ENCODE measurements around the gene TMPRSS11D.

- TF ChIP-seq, protein P1, sequence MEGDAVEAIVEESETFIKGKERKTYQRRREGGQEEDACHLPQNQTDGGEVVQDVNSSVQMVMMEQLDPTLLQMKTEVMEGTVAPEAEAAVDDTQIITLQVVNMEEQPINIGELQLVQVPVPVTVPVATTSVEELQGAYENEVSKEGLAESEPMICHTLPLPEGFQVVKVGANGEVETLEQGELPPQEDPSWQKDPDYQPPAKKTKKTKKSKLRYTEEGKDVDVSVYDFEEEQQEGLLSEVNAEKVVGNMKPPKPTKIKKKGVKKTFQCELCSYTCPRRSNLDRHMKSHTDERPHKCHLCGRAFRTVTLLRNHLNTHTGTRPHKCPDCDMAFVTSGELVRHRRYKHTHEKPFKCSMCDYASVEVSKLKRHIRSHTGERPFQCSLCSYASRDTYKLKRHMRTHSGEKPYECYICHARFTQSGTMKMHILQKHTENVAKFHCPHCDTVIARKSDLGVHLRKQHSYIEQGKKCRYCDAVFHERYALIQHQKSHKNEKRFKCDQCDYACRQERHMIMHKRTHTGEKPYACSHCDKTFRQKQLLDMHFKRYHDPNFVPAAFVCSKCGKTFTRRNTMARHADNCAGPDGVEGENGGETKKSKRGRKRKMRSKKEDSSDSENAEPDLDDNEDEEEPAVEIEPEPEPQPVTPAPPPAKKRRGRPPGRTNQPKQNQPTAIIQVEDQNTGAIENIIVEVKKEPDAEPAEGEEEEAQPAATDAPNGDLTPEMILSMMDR (conservative IDR thresholded peaks at IDR 0.05; ENCODE audit: low read depth, low read length): no peak
- TF ChIP-seq EZH2 (IDR thresholded peaks at IDR 0.05; ENCODE audit: borderline replicate concordance, low read depth, low read length, poor library complexity, severe bottlenecking): no peak
These were observed 2.8 kb downstream of the TMPRSS11D start for GRCh38 chr4:67880866-67881610.

All from A673 (cell line).